ENCODE measurements around the gene CHD8.

- TF ChIP-seq EZH2 (IDR thresholded peaks at IDR 0.05; ENCODE audit: borderline replicate concordance) (no peak), EZH2phosphoT487 (IDR thresholded peaks at IDR 0.05; ENCODE audit: low read depth, severe bottlenecking, unreplicated experiment) (no peak)
- TF ChIP-seq, protein P1, sequence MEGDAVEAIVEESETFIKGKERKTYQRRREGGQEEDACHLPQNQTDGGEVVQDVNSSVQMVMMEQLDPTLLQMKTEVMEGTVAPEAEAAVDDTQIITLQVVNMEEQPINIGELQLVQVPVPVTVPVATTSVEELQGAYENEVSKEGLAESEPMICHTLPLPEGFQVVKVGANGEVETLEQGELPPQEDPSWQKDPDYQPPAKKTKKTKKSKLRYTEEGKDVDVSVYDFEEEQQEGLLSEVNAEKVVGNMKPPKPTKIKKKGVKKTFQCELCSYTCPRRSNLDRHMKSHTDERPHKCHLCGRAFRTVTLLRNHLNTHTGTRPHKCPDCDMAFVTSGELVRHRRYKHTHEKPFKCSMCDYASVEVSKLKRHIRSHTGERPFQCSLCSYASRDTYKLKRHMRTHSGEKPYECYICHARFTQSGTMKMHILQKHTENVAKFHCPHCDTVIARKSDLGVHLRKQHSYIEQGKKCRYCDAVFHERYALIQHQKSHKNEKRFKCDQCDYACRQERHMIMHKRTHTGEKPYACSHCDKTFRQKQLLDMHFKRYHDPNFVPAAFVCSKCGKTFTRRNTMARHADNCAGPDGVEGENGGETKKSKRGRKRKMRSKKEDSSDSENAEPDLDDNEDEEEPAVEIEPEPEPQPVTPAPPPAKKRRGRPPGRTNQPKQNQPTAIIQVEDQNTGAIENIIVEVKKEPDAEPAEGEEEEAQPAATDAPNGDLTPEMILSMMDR (IDR thresholded peaks at IDR 0.05; ENCODE audit: poor library complexity) = no peak
These were observed 108.7 kb downstream of the CHD8 start for GRCh38 chr14:21347201-21347600.
